Heart right ventricle (tissue), 16 donors: ENCODE data around the gene TMEM11. TPM values are rescaled to one million over a fixed set of nuclear protein-coding genes. Genes with fewer than 3 reads are reported as not detected.

Experiments used
- ATAC-seq, 8 donors: fragments of 200-7000 bp; cut with Tn5 transposase; one replicate each; pipeline ENCODE4 v1.9.1; 2020; ENCODE audit warnings: mild to moderate bottlenecking in 8 of 8, moderate library complexity in 8 of 8, moderate number of reproducible peaks in 1 of 8
- DNase-seq, 2 donors: peaks; one replicate each; pipeline ENCODE4 v3.0.0-alpha.2; 2020
- H3K27ac ChIP-seq, 10 donors: fragments of 200-600 bp; sonication (generic) in 2 of 10; one replicate each; pipeline versions ENCODE4 v1.5.0 to v1.8.0; 2020 to 2022; ENCODE audit warnings: mild to moderate bottlenecking in 3 of 10
- H3K27me3 ChIP-seq, 7 donors: fragments of 200-600 bp; one replicate each; pipeline ENCODE4 v1.8.0; 2021 to 2022; ENCODE audit warnings: mild to moderate bottlenecking in 2 of 7
- H3K36me3 ChIP-seq, 9 donors: fragments of 200-600 bp; sonication (generic) in 1 of 9; one replicate each; pipeline versions ENCODE4 v1.5.0 to v1.8.0; 2020 to 2022; ENCODE audit warnings: mild to moderate bottlenecking in 2 of 9
- H3K4me1 ChIP-seq, 9 donors: fragments of 200-600 bp; sonication (generic) in 1 of 9; one replicate each; pipeline versions ENCODE4 v1.5.0 to v1.8.0; 2020 to 2022; ENCODE audit warnings: mild to moderate bottlenecking in 4 of 9
- H3K4me3 ChIP-seq, 10 donors: fragments of 200-600 bp; sonication (generic) in 2 of 10; one replicate each; pipeline versions ENCODE4 v1.5.0 to v1.8.0; 2020 to 2022; ENCODE audit warnings: mild to moderate bottlenecking in 7 of 10, moderate library complexity in 2 of 10
- H3K9me3 ChIP-seq, 11 donors: fragments of 200-600 bp in 10 of 11; sonication (generic) in 2 of 11; one replicate each; pipeline versions ENCODE4 v1.5.0 to v1.8.0; 2013 to 2022; ENCODE audit warnings: mild to moderate bottlenecking in 2 of 11, control low read depth in 1 of 11, moderate library complexity in 1 of 11
- WGBS, 2 donors: extraction: QIAGEN DNeasy Blood & Tissue Kit; methylation state at CpG; one replicate each; pipeline ENCODE4 v1.1.7; 2013; ENCODE audit warnings: inconsistent platforms in 1 of 2; 5-methylcytosine and 5-hydroxymethylcytosine counted together
- intact Hi-C, 10 donors: fragments of 100-400 bp; cut with DNase I; formaldehyde crosslinking; loops; one replicate each; pipeline versions ENCODE4 v1.11.1 to v1.14.2; 2022
- polyA plus RNA-seq, 2 donors: library from polyadenylated mRNA; stranded (reverse); fragments of 200-250 nt; gene quantifications; one replicate each; pipeline ENCODE4 v1.2.3, GENCODE V29; 2013
- total RNA-seq, 10 donors: library from RNA; stranded (reverse); fragmentation: NEBNext Ultra II Directional in 3 of 10; extraction: Animal tissue kit (Norgen Biotek cat#: 25700) in 3 of 10; gene quantifications; one replicate each; pipeline versions ENCODE4 v1.2.1 to v1.2.4, GENCODE V29; 2021 to 2023
- TF ChIP-seq, protein P1 (sequence below), 9 donors: fragments of 200-600 bp; sonication (generic) in 2 of 9; IDR thresholded peaks; one replicate each; pipeline versions ENCODE4 v1.5.0 to v1.8.0; 2021 to 2022; ENCODE audit warnings: antibody characterized with exemption in 9 of 9, mild to moderate bottlenecking in 5 of 9, moderate library complexity in 1 of 9
- donor health status: Arrhythmogenic right ventricular cardiomyopathy.
- donor health status: ischemic (EF 13 %, LVEDD 7.1; RV severe dilation, severe dysfunction).
- donor health status: healthy with polysubstance abuse.
- donor health status: DM: no; HTN: yes; CAD: no.
- donor health status: DM: no; HTN: no; CAD: no.
- donor health status: ischemic (EF 25% LVEDD 6.9; RV normal size, moderate dysfunction).
- donor health status: ischemic (EF 25% LVEDD 5.7; RV mildly dilated, moderate dysfunction).
- donor health status: healthy.
- donor health status: DM: yes; HTN: yes; CAD: no.
- donor health status: Ischemic cardiomyopathy.
- donor health status: ischemic (EF 35%, LVEDD 5.7; RV mildly dilated, moderate dysfunction).
- donor health status: nonischemic (EF 11% LVEDD 7.7; RV severe dilation, severe dysfunction).
- donor health status: DM: yes; HTN: yes; CAD: no.
- donor health status: PGD.
- donor health status: ischemic (EF 29% LVEDD 5.4; RV normal size, mild dysfunction).
- donor health status: nonischemic (EF 23%, LVEDD 6.1; RV moderate dilation, normal function).

Gene TMEM11
- total and polyA plus RNA-seq, 12 donors, result 20.8 to 54.1 (median 29.0) TPM

- DNase-seq (no peak), ATAC-seq (no peak)
- Histone ChIP-seq H3K4me3 (no peak overlapping the region), H3K4me1 (peaks cover 0 to 45% (median 13%) of the 10 kb centered on the region in 9 donors), H3K27me3 (no peaks in the 10 kb centered on the region), H3K27ac (peak overlapping the region in 2 of 10 donors; percentile 35 to 61), H3K36me3 (peaks cover 0 to 62% (median 4%) of the 10 kb centered on the region in 9 donors), H3K9me3 (no peaks in the 10 kb centered on the region)
- TF ChIP-seq, protein P1, sequence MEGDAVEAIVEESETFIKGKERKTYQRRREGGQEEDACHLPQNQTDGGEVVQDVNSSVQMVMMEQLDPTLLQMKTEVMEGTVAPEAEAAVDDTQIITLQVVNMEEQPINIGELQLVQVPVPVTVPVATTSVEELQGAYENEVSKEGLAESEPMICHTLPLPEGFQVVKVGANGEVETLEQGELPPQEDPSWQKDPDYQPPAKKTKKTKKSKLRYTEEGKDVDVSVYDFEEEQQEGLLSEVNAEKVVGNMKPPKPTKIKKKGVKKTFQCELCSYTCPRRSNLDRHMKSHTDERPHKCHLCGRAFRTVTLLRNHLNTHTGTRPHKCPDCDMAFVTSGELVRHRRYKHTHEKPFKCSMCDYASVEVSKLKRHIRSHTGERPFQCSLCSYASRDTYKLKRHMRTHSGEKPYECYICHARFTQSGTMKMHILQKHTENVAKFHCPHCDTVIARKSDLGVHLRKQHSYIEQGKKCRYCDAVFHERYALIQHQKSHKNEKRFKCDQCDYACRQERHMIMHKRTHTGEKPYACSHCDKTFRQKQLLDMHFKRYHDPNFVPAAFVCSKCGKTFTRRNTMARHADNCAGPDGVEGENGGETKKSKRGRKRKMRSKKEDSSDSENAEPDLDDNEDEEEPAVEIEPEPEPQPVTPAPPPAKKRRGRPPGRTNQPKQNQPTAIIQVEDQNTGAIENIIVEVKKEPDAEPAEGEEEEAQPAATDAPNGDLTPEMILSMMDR (IDR thresholded peaks at IDR 0.05), result no peak
- WGBS, 2 donors, result 74 to 84% methylated on average over 5 of the region's 5 CpGs
- intact Hi-C loops, result loop anchor here in 1 of 10 donors (10.0 kb wide), 1 partner anchor 49 kb away; no protein-coding TSS in a partner anchor
Observed at GRCh38 chr17:21183468-21183867, 30.5 kb downstream of the TMEM11 start.

- peaks cover 0 to 39% (median 4%) of the 10 kb centered on the region in 9 donors for H3K36me3 ChIP-seq
- no peak for DNase-seq
- H3K4me3 ChIP-seq, result no peak overlapping the region
Observed at GRCh38 chr17:21177854-21178600, 35.9 kb downstream of the TMEM11 start.

GRCh38 chr17:21177401-21177800 lies 36.6 kb downstream of the TMEM11 start:
- ATAC-seq (no peak), DNase-seq (no peak)
- TF ChIP-seq, protein P1 (IDR thresholded peaks at IDR 0.05), result no peak
- Histone ChIP-seq H3K9me3 (no peaks in the 10 kb centered on the region), H3K4me3 (no peak overlapping the region), H3K27ac (no peak overlapping the region), H3K27me3 (no peaks in the 10 kb centered on the region), H3K36me3 (peaks cover 0 to 45% (median 4%) of the 10 kb centered on the region in 9 donors), H3K4me1 (peaks cover 2 to 22% (median 21%) of the 10 kb centered on the region in 9 donors)
- intact Hi-C loops, result no loop called here
- WGBS, 2 donors, result 90 to 93% methylated on average over 8 of the region's 8 CpGs

More at GRCh38 chr17:21177854-21178600, 35.9 kb downstream of the TMEM11 start:
- Histone ChIP-seq H3K9me3 (no peaks in the 10 kb centered on the region), H3K27me3 (no peaks in the 10 kb centered on the region), H3K4me1 (peaks cover 2 to 20% (median 19%) of the 10 kb centered on the region in 9 donors), H3K27ac (no peak overlapping the region)
- WGBS, 2 donors, result 95 to 96% methylated on average over 13 of the region's 13 CpGs
- intact Hi-C loops, result no loop called here
- ATAC-seq, result no peak
- TF ChIP-seq, protein P1 (IDR thresholded peaks at IDR 0.05), result no peak

GRCh38 chr17:21176773-21177395 lies 37.1 kb downstream of the TMEM11 start:
- ATAC-seq, result no peak
- peaks cover 0 to 50% (median 4%) of the 10 kb centered on the region in 9 donors for H3K36me3 ChIP-seq
- no peak for DNase-seq
- no peaks in the 10 kb centered on the region for H3K9me3 ChIP-seq
- TF ChIP-seq, protein P1 (IDR thresholded peaks at IDR 0.05), result no peak
- no peaks in the 10 kb centered on the region for H3K27me3 ChIP-seq
- intact Hi-C loops, result no loop called here
- no peak overlapping the region for H3K4me3 ChIP-seq
- 84 to 86% methylated on average over 12 of the region's 12 CpGs for WGBS, 2 donors
- H3K4me1 ChIP-seq, result peaks cover 2 to 26% (median 22%) of the 10 kb centered on the region in 9 donors
- H3K27ac ChIP-seq, result no peak overlapping the region
